ENCODE data around the gene PRKCB.

Gene PRKCB

DNA sequence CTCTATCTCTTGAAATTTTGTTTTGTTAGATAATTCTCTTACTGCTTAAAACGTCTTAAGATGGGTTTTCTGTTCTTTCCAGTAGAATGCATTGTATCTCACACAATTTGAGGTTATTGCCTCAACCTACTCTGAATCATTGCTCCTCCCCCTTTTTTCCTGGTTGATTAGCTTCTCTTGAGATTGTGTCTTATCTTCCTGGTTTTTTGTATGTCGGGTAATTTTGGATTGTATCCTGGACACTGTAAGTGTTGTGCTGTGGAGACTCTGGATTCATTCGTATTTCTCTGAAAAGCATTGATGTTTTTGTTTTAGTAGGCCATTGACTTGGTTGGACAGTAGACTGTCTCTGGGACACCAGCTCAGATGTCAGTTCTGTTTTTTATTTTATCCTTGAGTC is 26.1 kb downstream of the PRKCB start:
- Histone ChIP-seq H3K4me3 (no peak overlapping the region), H3K27ac (no peak overlapping the region)

DNA sequence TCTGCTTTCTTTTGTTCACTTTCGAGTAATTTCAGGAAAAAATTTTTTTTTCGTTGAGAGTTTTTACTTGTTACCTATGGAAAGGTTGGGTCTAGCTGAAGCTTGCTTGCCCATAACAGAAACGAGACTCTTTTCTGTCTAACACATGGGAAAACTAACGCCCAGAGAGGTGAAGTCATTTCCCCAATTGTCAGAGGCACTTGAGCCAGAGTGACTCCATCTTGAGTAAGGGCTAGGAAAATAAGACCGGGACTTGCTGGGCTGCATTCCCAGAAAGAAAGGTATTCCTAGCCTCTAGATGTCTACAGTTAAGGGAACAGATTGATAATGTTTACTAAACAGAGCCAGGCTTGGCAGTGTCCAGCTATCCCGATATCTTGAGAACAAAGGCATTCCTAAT is 26.8 kb downstream of the PRKCB start:
- Histone ChIP-seq H3K27ac (no peak overlapping the region), H3K4me3 (no peak overlapping the region)

- Histone ChIP-seq H3K4me3 (no peak overlapping the region), H3K27ac (peak overlapping the region in 3 of 21 experiments; percentile 33 to 63 (median 63))
These were observed 28.0 kb downstream of the PRKCB start for GRCh38 chr16:23863511-23864422.

DNA sequence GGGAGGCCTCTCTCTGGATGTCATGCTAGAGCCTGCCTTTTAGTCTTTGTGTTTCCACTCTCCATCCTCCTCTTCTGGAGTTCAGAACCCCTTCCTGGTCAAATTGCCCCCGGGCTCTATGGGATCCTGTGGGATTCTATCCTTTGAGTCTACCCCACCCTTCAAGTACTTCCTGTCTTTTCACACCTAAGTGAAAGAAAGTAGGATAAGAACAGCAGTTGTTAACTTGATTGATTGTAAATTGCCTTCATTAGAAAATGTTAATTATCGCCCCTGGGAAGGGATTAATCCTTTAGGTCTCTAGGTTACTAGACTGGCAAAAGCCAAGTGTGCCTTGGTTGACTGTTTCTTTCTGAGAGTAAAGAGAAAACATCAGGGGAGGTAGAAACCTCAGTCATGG is 30.1 kb downstream of the PRKCB start:
- Histone ChIP-seq H3K4me3 (no peak overlapping the region), H3K27ac (no peak overlapping the region)

GRCh38 chr16:23866621-23867020 is 30.8 kb downstream of the PRKCB start:
- Histone ChIP-seq H3K4me3 (no peak overlapping the region), H3K27ac (no peak overlapping the region)

GRCh38 chr16:23867566-23867965 is 31.8 kb downstream of the PRKCB start:
- no peak overlapping the region for H3K27ac ChIP-seq
- H3K4me3 ChIP-seq = no peak overlapping the region

GRCh38 chr16:23868136-23868535 is 32.4 kb downstream of the PRKCB start:
- H3K27ac ChIP-seq = no peak overlapping the region
- no peak overlapping the region for H3K4me3 ChIP-seq

DNA sequence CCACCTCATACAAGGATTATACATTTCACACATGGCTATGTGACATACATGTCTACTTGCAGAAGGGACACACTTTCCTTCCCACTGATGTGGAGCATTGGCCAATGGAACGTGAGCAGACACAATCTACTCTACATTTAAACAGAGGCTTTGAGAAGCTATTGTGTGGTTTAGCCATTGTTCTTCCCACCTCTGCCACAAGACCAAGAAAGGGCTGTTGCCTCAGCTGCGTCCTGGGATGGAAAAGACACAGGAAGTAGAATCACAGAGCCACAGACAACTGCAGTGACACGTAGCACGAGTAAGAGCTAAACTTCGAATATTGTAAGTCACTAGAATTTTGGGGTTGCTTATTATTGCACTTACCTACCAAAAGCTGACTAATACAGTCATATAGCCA is 33.3 kb downstream of the PRKCB start:
- no peak overlapping the region for H3K27ac ChIP-seq

GRCh38 chr16:23871924-23872323 is 36.1 kb downstream of the PRKCB start:
- Histone ChIP-seq H3K27ac (no peak overlapping the region), H3K4me3 (no peak overlapping the region)

More for the DNA sequence above, 33.3 kb downstream of the PRKCB start:
- H3K4me3 ChIP-seq = no peak overlapping the region

DNA sequence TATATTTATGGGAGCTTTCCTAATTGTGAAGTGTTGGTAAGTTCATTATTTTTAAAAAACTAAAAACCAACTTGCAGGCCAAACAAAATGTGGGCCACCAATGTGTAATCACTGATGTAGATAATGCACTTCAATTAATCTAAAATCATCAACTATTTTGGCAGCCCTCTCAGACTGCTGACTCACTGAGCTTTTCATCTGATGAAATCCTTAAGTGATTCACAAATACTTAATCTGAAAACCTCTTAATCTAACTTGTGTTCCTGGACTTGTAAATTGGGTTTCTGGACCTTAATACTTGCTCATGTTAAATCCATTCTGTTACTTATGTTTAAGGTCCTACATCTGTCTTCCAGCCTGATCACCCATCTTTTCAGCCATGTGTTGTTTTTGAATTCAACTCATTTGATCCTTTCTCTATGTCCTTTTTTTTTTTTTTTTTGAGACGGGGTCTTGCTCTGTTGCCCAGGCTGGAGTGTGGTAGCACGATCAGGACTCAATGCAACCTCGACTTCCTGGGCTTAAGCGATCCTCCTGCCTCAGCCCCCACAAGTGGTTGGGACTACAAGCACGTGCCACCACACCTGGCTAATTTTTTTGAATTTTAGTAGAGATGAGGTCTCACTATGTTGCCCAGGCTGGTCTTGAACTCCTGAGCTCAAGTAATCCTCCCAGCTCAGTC is 39.0 kb downstream of the PRKCB start:
- H3K4me3 ChIP-seq = no peak overlapping the region

GRCh38 chr16:23876256-23876896 is 40.6 kb downstream of the PRKCB start:
- H3K4me3 ChIP-seq = no peak overlapping the region
- H3K27ac ChIP-seq = no peak overlapping the region

More for the DNA sequence above, 39.0 kb downstream of the PRKCB start:
- H3K27ac ChIP-seq = no peak overlapping the region

- H3K27ac ChIP-seq = no peak overlapping the region
- no peak overlapping the region for H3K4me3 ChIP-seq
These were observed 41.6 kb downstream of the PRKCB start for GRCh38 chr16:23877107-23878070.

DNA sequence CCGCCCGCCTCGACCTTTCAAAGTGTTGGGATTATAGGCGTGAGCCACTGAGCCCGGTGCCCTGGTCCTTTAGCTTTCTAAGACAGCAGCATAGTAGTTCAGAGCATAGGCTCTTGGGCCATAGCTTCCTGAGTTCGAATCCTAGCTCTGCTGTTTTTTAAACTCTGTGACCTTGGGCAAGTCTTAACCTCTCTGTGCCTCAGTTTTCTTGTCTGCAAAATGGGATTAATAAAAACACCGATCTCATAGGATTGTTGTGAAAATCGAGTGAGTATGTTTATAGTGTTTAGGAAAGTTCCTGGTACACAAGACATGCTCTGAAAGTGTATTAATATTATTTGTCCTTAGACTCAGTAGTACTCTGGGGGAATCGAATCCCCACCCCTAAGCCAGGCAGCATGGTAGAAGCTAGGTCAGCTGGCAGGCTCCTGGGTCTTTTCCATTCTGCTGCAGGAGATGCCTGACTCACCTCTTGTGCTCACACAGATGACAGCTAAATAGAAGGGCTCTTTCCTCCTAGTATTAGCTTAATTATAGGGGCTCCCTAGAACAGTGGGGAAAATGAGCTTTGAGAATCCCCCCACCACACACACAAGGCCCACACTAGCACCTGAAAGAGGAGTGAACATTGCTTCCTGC is 44.1 kb downstream of the PRKCB start:
- Histone ChIP-seq H3K4me3 (no peak overlapping the region), H3K27ac (no peak overlapping the region)

GRCh38 chr16:23889189-23889588 is 53.4 kb downstream of the PRKCB start:
- H3K4me3 ChIP-seq = no peak overlapping the region
- no peak overlapping the region for H3K27ac ChIP-seq

DNA sequence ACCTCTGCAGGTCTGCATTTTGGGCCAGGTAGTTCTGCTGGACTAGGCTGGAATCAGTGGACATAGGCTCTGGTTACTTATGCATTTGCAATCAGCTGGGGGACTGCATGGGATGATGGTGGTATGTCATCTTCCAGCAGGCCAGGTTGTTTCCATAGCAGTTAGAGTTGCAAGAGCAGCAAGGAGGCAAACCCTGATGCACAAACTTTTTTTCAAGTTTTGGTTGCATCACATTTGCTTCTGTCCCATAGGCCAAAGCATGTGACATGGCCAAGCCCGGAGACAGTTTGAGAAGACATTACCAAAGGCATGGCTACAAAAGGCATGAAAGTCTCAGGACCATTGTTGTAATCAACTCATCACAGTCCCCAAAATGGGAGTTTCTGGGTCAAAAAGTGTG is 58.2 kb downstream of the PRKCB start:
- H3K4me3 ChIP-seq = no peak overlapping the region

GRCh38 chr16:23895052-23895451 is 59.3 kb downstream of the PRKCB start:
- Histone ChIP-seq H3K4me3 (no peak overlapping the region), H3K27ac (no peak overlapping the region)

More for the DNA sequence above, 58.2 kb downstream of the PRKCB start:
- no peak overlapping the region for H3K27ac ChIP-seq

GRCh38 chr16:23896832-23897821 is 61.3 kb downstream of the PRKCB start:
- H3K27ac ChIP-seq = no peak overlapping the region

More at GRCh38 chr16:23896832-23897821, 61.3 kb downstream of the PRKCB start:
- H3K4me3 ChIP-seq = no peak overlapping the region

Data from skin epidermis (tissue), 12 donors.